GM19238 (cell line): Measurements from ENCODE around the gene PLAC1.

ENCODE experiments used
- DNase-seq: peaks from one replicate; pipeline ENCODE4 v3.0.0; 2011; ENCODE audit warnings: low spot score; ENCODE audit not compliant: insufficient read length

PLAC1 gene

DNA sequence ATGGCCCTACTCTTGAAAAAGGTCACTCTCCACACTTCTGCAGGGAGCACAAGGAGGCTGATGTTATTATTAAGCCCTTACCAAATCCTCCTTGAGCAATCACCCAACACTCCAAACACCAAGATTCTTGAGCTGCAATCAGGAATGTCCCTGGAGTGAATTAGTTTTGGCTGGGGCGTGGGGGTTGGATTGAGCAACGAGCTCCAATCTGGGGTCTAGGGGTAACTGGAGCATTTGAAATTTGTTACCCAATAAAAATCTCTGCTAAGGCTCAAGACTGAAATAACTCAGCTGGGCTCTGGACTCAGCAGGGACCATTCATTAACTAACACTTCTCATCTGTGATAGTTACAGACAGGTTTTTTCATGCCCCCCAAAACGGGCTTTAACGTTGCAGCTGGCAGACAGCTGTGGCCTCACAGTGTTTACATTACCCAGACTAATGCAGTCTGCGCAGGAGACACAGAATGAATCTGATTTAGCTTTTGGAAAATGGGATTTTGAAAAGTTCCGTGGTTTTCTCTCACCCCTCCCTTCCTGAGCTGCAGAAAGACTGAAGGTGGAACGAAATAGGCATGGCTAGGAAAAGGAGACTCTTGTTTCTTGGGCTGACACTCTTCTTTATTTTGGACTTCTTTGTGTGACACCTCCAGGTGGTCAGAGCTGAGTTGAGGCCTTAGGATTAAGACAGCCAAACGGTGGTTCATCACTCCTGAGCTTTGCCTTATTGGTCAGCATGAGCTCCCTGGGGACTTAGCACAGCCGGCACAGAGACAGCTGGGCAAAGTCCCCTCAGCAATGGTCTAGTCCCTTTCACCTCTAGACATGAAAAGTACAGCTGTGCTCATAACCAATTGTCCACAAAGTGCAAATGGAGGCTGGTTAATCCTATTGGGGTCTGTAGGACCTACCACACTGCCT lies 26.6 kb downstream of the PLAC1 start:
- DNase-seq, result no peak

DNA sequence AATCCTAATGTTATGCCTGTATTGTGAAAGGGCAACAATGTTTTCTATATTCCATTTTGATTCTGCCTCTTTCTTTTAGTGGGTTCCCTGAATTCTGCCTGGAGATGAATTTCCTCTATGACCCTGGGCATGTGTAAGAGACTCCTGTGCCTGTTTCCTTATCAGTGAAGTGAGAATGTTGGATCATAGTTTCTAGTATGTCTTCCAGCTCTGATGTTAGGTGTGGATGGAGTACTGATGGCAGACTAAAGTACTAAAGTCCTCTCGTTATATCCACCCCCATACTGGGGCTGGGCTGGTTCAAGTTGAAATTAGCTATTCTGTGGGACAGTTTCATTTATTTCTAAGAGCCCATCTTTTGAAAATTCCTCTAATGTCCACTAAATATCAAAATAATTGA lies 29.6 kb downstream of the PLAC1 start:
- no peak for DNase-seq

DNA sequence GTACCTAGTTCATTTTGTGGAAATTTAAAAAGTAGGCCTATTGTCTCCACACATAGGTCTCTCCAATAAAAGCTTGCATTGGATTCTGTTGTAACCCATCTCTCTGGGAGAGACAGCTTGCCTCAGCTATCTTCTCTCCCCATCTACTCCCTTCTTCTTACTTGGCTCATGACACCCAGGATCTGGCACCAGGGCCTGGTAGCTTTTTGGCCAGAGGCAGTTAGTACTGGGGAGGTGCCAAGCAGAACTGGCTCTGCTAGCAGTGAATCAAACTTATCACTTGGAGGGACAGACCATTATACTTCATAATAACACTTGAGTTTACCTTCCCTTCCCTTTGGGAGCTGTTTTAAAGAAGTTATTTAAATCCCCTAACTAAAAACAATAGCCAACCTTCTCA lies 31.8 kb downstream of the PLAC1 start:
- DNase-seq, result no peak

DNA sequence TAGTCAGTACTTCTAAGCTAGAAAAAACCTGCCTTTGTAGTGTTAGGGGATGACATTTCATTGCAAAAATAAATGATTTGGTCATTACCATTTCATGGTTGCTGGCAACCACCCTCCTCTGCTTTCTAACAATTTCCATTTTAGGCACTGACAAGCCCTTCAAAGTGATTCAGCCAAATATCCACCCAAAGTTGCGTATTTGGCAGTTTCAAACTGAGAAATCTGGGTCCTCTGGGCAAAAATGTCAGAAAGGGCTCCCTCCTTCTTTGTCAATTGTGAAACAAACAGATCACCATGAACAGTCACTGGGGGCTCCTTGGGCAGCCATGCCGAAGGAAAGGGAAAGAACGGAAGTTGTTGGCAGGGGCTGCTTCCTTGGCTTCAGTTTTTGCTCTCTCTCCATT lies 33.0 kb downstream of the PLAC1 start:
- DNase-seq, result no peak

DNA sequence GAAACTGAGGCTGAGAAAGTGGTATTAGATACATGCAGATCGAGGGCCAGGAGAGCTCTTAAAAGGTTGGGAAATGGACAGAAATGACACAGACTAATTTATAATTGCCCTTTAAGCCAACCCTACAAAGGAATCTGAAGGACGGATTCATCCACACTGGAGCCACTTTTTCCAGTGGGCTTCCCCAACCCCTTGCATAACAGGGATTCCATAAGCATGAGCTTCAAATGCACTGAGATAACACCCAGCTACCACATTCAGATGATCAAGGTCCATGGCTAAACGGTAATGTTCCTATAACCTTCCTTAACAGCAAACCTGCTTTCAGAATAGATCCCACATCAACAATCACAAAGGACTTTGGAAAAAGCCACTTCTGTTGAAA lies 34.2 kb downstream of the PLAC1 start:
- DNase-seq, result no peak

DNA sequence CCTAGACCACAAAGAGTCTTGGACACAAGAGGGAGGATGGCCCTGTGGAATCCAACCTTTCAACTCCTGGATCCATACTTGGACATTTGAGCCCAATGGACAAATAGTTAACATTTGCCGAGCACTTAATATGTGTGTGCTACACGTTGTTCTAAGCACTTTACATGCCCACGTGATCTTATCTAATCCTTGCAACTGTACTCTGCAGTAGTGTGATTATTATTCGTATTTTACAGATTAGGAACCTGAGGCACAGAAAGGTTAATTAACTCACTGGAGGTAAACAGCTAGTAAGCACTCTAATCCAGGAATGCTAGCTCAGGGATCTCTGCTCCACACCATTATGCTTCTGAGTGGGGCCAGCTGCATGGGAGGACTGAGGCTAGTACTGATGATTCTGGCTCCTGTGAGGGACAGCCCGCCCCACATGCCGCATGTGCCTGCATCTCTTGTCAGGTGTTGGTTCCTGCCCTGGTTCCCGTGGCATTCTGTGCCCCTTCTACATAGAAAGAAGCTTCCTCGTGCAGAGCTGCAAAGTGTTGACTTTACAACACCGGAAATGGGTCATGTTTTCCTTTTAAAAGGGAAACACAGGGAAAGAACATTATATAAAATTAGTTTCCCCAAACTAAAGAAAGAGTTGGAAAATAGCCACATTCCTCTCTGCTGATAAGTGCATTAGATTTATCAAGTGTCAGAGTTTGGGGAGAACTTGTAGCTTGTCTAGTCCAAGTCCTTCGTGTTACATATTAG lies 34.8 kb downstream of the PLAC1 start:
- DNase-seq, result no peak

DNA sequence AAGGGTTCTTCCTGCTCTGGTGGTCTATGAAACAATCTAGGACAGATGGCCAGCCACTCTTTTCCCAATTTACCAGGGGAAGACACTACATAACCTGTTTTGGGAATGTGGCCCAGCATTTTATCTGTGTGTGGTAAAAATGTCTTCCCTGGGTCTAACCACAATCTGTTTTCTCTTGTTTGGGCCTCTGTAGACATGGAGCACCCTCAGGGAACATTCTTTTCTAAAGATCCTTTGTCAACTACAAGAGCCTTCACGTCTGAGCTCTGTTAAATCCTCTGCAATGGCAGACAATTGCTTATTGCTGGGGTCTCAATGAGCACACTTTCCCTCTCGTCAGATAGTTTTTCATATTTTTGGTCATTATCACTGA lies 35.5 kb downstream of the PLAC1 start:
- DNase-seq, result no peak

DNA sequence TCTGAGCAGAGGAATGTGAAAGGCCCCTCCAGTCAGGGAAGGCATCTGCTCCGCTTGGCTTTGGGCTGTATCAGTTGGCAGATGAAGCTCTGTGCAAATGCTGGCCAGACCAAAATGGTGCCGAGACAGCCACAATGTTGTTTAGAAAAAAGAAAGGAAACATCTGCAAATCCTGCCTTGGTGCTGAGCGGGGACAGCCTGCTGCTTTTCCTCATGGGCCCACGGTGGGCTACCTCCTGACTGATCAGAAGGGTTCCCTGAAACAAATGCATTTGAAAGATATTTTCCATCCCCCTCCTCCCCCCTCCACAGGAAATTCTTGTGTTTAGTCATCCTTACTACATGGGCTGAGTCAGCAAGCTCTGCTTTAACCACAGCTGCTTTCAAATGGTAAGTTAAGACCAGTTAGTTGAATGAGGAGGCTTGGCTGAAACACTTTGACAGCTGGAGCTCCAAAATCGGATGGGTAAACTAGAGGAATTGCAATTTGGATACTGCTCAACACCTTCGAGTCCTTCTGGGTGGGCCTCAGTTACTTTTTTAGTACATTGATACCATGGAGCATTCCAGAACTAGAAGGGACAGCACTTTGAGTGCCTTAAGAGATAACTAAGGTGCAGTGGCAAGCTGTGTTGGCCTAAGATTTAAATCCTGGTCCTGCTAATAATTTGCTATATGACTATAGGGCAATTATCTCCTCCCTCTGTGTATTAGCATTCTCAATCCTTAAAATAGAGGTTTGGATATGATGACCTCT lies 36.0 kb downstream of the PLAC1 start:
- peak; percentile 16 for DNase-seq

DNA sequence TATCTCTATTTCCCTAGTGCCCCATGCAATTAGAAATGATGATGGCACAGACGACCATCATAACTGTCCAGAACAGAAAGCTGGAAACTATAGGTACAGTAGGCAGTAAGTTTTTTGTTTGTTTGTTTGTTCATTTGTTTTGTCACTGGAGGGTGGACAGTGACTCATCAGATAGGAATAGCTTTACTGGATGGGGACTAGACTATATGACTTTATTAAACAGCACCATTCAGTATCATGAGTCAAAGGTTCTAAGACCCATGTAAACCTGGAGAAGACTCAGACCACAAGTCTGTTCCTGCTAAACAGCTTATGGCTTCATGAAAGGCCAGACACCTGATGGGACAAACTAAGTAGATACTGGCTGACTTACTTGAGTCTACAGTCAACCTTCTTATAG lies 38.4 kb downstream of the PLAC1 start:
- no peak for DNase-seq

DNA sequence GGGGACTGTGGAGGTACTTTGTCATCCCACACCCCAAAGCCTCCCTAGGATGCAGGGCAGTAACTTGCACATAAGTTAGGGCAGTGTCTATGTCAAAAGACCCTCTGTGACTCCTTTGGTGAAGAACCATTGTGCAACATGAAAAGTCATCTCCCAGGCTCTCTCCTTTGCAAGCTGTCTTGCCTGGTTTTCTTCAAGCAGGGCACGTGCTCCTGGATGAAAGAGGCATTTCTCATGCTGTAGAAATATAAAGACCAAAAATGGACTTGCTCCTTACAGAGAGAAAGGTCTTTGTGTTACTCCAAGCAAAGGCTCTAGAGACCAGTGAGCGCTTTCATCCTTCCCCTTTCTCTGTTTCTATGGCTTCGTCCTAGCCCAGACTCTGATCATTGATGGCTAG lies 44.9 kb downstream of the PLAC1 start:
- DNase-seq, result no peak

DNA sequence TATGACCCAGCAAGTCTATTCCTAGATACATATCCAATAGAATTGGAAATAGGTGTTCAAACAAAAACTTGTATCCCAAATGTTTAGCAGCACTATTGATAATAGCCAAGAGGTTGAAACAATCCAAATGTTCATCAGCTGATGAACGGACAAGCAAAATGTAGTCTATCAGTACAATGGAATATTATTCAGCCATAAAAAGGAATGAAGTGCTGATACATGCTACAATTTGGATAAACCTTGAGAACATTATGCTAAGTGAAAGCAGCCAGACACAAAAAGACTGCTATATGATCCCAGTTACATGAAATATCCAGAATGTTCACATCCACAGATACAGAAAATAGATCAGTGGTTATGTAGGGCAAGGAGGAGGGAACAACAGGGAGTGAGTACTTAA lies 50.1 kb downstream of the PLAC1 start:
- DNase-seq, result no peak

DNA sequence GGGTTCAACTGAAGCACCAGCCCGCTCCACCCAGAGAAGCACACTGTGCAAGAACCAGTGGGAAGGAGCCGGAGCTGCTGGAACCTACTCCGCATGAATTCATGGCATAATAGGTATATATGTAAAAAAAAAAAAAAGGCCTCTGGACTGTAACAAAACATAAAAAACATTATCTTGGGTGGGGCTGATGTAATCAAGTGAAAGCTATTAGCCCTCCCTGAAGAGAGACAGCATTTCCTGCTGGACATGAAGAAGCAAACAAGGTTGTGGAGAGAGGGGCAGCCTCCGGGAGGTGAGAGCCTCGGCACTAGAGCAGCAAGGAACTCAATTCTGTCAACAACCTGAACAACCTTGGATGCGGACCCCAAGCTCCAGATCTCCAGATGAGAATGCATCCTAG lies 50.7 kb downstream of the PLAC1 start:
- DNase-seq, result no peak

DNA sequence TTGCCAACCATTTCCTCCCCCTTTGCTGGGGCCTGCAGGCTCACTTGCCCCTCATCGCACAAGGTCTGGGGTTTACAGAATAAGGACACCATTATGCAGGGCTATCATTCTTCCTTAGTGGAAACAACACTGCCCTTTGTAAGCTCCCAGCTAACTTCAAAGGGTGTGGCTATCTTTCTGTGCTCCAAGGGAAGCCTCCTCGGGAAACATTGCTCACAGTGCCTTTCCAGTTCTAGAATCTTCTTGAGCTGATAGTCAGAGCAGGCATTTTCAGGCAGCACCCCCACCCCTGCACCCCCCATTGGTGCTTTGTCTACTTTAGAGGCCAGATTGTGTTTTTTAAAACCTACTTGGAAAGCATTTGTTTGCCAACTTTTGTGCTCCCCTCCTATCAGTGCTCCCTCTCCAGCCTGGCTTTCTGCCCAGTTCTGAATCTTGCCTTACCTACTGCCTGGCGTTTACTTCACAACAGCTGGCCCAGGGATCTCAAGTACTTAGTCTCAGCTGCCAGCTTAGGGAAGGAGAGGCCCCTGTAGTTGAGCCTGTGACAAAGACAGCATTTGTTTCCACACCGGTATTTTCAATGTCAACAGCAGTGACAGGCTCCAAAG lies 53.5 kb downstream of the PLAC1 start:
- no peak for DNase-seq

DNA sequence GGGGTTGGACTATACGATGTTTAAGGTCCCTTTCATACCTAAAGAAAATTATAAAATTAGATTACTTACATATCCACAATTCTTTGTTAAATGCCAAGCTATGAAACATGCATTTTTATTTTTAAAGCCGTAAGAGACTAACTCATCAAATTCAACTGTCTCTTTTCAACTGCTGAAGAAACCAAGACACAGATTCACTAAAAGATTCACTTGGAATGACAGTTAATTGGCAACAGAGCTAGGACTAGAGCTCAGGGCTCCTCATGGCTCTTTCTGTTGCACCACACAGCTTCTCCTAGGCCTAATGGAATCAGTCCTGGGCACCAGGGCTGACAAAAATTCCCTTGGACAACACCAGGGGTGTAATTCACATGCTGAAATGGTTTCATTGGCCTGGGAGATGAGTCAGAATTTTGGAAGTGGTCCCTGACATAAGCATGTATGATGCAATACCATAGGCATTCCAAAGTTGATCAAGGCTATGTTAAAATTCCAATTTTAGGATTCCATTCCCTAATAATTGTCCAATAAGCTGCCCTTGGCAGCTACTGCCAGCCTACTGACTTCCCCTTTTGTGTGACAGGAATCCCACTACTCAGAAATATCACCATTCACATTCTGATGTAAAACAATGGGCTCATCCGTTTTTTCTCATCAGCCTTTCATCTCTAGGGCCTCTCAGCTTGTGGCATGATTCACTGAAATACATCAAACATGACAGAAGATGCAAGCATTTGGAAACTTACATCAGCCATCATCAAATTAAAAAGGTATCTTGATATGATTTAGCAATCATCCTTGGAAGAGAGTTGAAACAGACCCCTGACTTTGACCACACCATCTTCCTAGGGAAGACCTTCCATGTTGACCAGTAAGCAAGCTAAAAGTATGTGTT lies 54.2 kb downstream of the PLAC1 start:
- DNase-seq, result no peak

DNA sequence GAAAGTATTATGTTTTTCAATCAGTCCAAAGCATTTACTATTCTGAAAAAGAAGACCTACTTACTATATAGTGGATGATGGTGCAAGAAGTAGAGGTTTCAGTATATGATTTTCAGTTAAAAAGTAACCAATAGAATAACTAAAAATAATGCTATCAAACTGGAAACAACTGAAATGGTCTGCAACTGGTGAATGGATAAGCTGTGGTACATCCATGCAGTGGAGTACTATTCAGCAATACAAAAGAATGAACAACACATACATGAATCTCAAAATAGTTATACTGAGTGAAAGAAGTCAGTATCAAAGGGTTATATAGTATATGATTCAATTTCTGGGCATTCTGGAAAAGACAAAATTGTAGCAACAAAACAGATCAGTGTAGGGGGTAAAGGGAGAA lies 55.9 kb downstream of the PLAC1 start:
- no peak for DNase-seq

DNA sequence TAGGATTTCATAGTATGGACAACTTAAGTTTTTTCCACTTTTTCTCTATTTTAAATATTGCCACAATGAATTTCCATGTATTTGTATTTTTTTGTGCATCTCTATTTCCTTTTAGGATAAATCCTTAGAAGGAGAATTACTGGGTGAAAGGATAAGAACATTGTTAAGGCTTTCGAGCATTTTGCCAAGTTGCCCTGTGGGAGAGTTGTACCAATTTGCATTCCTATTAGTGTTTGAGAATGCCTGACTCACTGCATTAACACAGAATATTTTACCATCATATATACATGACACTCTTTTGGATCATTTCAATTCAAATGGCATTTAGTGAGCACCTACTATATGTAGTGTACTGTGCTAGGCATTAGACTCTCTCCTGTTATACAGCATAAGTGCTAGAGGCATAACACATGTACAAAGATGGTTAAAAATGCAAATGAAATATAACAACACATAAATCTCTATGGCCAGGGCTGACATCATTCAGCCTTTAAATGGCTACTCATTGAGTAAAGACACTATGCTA lies 57.0 kb downstream of the PLAC1 start:
- DNase-seq, result no peak

DNA sequence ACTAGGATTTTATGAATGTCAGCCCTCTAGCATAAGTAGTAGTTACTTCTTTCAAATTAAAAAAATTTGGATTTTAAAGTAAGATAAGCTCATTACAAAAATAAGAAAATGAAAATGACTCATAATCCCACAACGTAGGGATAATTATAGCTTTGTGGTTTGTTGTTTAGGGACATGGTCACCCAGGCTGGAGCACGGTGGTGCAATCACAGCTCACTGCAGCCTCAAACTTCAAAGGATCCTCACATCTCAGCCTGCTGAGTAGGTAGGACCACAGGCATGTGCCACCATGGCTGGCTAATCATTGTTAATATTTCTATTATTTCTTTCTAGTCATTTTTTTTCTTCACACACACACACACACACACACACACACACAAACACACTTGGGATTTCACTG lies 57.6 kb downstream of the PLAC1 start:
- no peak for DNase-seq

DNA sequence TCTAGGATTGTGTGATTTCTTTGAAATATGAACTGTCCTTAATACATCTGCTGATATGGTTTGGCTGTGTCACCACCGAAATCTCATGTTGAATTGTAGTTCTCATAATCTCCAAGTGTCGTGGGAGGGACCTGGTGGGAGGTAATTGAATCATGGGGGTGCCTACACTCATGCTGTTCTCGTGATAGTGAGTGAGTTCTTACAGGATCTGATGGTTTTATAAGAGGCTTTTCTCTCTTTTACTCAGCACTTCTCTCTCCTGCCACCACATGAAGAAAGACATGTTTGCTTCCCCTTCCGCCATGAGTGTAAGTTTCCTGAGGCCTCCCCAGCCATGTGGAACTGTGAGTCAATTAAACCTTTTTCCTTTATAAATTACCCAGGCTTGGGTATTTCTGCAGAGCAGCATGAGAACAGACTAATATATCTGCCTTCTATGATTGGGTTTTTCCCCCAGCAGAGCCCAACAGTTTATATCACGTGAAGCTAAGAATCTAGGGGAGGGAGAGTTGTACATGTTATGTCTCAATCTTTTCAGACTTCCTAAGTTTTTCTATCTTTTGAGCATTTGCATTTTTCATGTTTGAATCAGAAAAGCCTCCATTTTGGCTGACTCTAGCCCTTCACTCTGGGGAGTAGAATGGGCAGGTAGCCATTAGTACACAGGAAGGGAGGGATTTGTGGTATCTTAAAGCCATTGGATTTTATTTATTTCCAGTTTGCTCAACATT lies 58.9 kb downstream of the PLAC1 start:
- DNase-seq, result no peak

DNA sequence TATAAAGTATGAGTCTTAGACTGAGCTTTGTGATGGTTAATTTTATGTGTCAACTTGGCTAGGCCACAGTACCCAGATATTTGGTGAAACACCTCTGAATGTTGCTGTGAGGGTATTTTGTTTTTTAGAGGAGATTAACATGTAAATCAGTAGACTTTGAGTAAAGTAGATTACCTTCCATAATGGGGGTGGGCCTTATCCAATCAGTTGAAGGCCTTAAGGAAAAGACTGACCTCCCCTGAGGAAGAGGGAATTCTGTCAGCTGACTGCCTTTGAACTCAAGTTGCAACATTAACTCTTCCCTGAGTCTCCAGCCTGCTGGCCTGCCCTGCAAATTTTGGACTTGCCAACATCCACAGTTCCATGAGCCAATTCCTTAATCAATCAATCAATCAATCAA lies 66.0 kb downstream of the PLAC1 start:
- no peak for DNase-seq

DNA sequence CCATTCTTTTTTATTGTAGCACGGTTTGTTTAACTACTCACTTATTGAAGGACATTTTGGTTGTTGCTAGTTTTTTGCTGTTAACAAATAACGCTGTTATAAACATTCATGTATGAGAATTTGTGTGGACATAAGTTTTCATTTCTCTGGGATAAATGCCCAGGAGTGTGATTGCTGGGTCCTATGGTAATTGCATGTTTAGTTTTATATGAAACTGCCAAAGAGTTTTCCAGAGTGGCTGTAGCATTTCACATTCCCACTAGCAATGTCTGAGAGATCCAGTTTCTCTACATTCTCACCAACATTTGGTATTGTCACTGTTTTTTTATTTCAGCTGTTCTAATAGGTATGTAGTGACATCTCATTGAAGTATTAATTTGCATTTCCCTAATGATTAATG lies 66.8 kb downstream of the PLAC1 start:
- DNase-seq, result no peak
